GM23248 (cell line): Measurements from ENCODE around the gene ZNF862.

Experiments used
- EZH2 ChIP-seq: fragments of 200-600 bp; sonication (generic); IDR thresholded peaks from 2 replicates; pipeline ENCODE4 v1.6.1; 2018; ENCODE audit warnings: antibody characterized with exemption, mild to moderate bottlenecking; ENCODE audit not compliant: insufficient read depth, poor library complexity, severe bottlenecking
- EZH2phosphoT487 ChIP-seq: fragments of 200-600 bp; sonication (generic); IDR thresholded peaks from 2 replicates; pipeline ENCODE4 v1.6.1; 2018; ENCODE audit warnings: antibody characterized with exemption, moderate library complexity, mild to moderate bottlenecking, low read depth; ENCODE audit not compliant: insufficient read depth

DNA sequence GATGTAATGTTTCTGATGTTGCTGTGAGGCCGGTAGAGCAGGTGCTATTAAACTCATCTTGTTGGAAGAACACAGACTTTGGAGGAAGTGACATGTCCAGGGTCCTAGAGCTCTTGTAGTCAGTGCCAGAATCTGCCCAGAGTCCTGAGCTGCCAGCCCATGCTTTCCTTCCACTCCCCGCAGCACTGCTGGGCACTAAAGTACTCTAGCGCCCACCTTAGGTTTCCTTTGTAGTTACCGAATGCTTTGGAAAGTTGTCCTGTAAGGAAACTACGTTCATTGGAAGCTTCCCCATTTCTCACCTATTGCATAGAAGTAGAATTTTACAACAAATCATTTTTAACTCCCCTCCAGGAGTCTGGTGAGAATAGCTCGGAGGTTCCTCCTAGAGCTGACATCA, 11.0 kb downstream of the ZNF862 start:
- TF ChIP-seq EZH2phosphoT487 (no peak), EZH2 (no peak)
